ENCODE results near the gene KCNQ1.

DNA sequence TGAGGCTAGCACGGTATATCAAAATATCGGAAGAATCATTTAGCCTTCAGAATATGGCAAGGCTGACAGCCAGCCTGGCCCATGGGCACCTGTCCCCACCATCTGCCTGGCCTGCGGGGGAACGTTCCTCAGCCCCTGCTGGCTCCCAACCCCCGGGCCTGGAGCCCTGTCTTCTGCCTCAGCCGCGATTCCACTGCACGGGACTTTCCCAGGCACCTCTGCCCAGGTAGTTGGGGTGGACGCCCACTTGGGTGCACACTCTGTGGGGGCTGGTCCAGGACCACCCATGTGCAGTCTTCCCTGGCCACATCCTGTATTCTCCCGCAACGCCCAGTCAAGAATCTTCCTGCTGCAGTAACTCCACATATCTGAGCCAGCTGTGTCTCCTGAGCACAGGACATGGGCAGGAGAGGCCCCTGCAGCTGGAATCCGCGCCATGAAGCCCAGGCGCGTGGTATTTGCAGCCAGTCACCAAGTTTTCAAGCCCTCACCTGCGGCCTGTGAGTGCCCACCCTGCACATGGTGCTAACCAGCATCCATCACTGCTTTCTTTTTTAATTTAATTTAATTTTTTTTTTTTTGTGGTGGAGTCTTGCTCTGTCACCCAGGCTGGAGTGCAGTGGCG lies 77.9 kb downstream of the KCNQ1 start:
- TF ChIP-seq, protein P1, sequence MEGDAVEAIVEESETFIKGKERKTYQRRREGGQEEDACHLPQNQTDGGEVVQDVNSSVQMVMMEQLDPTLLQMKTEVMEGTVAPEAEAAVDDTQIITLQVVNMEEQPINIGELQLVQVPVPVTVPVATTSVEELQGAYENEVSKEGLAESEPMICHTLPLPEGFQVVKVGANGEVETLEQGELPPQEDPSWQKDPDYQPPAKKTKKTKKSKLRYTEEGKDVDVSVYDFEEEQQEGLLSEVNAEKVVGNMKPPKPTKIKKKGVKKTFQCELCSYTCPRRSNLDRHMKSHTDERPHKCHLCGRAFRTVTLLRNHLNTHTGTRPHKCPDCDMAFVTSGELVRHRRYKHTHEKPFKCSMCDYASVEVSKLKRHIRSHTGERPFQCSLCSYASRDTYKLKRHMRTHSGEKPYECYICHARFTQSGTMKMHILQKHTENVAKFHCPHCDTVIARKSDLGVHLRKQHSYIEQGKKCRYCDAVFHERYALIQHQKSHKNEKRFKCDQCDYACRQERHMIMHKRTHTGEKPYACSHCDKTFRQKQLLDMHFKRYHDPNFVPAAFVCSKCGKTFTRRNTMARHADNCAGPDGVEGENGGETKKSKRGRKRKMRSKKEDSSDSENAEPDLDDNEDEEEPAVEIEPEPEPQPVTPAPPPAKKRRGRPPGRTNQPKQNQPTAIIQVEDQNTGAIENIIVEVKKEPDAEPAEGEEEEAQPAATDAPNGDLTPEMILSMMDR (IDR thresholded peaks at IDR 0.05): no peak
- TF ChIP-seq POLR2A (IDR thresholded peaks at IDR 0.05): no peak

All from body of pancreas (tissue), 4 donors.